DMS 273 (cell line): ENCODE data around the gene ADAMTS9.
A peak's percentile ranks its signal among the peaks of the same experiment; 100 is the strongest.

Experiments
- DNase-seq: peaks from one replicate; lab custom pipeline; 2025; ENCODE audit not compliant: unreplicated experiment; lab: John Stamatoyannopoulos, UW

ADAMTS9 gene

GRCh38 chr3:64655160-64655559 lies 32.6 kb downstream of the ADAMTS9 start:
- DNase-seq = no peak

- DNase-seq = no peak
Observed at GRCh38 chr3:64654013-64654412, 33.8 kb downstream of the ADAMTS9 start.

DNA sequence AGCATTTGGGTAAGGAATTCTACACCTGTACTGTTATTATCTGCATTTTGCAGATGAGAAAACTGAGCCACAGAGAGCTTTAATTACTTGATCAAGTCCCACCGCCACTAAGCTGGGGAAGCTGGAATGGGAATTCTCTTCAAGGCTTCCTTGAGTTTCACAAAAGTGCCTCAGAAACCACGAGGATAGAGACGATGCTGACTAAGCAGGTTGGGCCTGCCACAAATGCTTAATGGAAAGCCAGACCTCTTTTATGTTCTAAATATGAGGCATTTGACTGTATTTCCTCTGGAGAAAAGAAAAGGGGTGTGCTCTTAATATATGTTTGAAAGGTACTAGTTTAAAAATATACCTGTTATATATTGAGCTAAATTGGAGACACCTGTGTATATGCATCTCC lies 34.7 kb downstream of the ADAMTS9 start:
- DNase-seq = no peak

DNA sequence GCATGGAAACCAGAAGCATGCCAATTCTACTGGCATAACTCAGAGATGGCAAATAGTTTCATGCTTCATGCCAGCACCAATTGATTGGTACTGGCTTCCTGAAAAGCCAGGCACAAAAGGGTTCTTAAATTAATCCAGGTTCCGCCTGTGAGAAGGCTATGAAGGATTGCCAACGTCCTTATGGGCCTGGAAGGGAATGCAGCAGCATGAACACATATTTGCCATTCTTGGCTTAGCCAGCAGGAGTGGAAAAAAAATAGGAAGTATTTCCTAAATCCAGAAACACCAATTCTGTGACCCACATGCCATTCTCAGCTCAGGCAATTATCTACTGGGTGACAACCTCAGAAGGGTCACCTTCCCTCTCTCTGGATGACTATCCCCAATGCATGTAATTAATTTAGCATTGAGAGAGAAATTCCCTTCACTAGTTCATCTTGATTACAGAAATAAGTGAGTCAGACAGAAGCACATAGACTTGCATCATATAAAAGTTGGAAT lies 36.0 kb downstream of the ADAMTS9 start:
- DNase-seq = no peak

GRCh38 chr3:64651303-64651702 lies 36.5 kb downstream of the ADAMTS9 start:
- no peak for DNase-seq

- DNase-seq = no peak
Observed at GRCh38 chr3:64650715-64651114, 37.1 kb downstream of the ADAMTS9 start.

- DNase-seq = no peak
Observed at GRCh38 chr3:64650096-64650622, 37.6 kb downstream of the ADAMTS9 start.

DNA sequence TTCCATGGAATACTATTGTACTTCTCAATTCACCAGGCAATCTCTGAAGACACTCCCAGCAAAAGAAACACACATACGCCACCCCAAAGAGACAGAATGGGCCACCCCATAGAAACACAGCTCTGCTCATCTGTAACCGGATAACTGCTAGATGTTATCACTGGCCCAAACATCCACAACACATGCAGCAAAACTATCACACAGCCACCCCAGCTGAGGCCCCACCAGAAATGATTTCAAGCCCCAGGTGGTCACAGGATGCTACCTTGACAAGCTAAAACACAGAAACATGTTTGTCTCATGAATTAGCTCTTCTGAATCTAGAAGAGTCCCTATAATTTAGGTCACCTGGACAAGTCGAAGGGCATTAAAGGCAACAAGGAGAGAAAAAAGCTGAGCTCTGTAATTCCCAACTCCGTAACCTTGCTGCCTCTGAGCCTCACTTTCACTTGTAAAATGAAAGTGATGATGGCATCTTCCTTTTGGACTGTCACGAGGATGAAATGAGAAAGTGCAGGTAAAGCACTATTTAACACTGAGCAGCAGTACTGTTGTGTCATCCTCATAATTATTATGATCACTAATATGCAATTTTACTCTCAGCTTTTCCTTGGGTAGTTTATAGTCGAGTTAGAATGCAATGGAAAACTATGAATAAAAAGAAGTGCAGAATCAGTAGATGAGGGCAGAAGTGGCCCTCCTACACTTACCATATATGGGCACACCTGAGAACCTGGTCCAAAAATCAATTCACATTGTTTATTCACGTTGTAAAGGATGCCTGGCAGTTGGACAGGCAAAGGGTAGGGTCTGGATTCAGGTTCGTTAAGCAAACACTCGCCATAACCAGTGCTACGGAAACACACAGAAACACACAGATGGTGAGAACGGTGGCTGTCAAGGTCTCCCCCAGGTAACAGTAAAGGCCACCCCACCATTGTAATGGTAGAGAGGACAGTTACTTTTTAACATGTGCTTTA lies 38.6 kb downstream of the ADAMTS9 start:
- DNase-seq = no peak

GRCh38 chr3:64647825-64648224 lies 40.0 kb downstream of the ADAMTS9 start:
- DNase-seq = no peak

GRCh38 chr3:64645243-64645642 lies 42.6 kb downstream of the ADAMTS9 start:
- DNase-seq = no peak

DNA sequence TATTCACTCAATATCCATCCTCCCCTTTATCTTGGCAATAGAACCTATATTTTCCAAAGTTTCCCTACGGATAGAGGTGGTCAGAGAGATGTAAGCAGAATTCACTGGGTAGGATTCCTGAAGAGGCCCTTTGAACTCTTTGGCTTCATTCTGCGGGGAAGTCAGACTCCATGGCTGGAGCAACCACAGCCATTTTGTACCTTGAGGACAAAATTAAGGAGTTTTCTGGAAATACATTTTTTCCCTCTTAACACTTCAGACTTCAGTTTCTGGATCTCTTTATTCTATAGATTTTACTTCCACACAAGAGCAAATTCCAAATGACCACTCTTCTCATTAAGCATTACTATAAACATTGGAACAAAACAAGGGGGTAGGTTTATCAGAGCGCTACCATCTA lies 43.3 kb downstream of the ADAMTS9 start:
- DNase-seq = no peak

DNA sequence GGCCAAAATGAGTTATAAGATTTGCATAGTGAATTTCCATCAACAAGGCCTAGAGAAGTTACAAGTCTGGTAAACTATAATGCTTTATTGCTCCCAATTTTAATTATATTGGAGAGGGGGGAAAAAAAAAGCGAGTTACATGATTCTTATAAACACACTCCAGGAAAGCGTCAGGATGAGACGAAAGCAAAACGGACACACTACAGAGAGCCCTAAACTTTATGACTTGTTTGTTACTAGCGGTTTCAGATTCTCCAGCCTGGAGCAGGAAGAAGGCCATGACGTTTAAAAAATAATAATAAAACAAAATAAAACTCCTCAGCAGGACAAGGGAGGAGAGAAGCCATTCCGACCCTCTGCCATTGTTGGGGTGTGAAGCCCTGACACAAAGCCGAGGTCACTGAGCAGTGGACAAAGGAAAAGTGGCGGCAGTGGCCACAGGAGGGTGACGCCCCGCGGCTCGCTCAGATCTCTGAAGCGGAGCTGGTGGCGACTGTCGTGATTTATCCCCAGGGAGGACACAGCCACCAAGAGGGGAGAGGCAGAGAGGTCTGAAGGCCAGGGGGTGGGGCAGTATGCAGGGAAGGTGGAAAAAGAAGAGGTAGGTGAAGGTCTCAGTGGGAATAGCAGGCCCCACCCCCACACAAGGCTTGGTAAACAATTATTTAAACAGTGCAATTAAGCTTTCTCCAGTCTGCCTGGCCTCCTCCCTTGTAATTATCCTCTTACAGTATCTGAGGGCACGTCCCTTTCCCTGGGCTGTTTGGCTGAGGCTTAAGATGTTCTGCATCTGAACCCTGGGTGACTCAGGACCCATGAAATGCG lies 45.3 kb downstream of the ADAMTS9 start:
- no peak for DNase-seq

DNA sequence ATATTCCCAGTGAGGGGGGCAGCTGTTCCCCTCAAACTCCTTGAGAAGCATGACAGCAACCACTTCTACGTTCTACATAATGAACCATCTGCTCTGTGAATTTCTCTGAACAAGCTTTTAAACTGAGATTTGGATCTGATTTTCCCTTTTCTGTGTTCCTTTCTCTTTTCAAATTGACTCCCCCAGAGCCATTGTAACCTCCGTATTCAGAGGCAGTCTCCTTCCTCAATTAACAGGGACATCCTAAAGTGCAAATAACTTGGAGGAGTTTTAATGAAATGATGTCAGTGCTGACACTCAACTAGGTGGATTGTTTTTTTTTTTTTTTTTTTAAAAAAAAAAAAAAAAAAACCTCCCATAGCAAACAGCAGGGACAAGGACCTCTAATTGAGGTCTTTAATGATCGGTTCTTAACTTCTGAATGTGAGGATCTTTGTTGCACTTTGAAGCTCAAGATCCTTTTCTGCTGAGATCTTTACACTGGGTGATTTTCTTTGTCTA lies 48.8 kb downstream of the ADAMTS9 start:
- peak; percentile 20 for DNase-seq

DNA sequence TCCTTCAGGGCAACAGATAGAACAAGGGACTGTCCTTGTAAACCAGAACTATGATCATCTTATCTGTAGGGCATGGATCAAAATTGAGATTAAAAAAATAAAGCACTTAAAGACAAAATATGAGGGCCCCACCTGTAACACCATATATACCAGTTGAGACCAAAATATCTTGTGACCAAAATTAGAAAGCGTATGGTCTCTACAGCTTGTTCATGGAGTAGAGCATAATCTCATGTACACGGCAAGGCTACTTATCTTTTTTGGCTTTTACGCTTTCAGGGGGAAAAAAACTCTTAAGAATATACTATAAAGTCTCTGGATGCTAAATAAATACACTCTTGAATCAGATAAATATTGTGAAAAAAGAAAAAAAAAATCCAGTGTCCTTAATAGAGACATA lies 49.3 kb downstream of the ADAMTS9 start:
- no peak for DNase-seq

DNA sequence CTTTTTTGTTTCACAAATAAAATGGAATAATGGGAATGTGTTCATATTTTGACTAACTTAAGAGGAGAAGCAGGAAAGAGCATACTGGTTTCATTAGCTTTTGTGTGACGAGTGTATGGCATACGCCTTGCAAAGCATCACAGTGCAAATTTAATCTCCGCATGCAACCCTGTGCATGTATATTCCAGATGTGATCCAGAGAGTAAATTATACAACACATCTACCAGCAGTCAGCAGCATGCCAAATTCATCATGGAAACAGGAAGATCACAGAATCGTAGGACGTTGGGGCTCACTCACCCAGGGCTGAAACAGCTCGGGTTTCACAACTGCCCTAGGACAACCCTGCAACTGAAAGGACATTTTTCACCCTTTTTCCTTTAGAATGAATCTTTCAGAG lies 53.4 kb downstream of the ADAMTS9 start:
- DNase-seq = no peak

GRCh38 chr3:64631951-64632350 lies 55.8 kb downstream of the ADAMTS9 start:
- DNase-seq = no peak

DNA sequence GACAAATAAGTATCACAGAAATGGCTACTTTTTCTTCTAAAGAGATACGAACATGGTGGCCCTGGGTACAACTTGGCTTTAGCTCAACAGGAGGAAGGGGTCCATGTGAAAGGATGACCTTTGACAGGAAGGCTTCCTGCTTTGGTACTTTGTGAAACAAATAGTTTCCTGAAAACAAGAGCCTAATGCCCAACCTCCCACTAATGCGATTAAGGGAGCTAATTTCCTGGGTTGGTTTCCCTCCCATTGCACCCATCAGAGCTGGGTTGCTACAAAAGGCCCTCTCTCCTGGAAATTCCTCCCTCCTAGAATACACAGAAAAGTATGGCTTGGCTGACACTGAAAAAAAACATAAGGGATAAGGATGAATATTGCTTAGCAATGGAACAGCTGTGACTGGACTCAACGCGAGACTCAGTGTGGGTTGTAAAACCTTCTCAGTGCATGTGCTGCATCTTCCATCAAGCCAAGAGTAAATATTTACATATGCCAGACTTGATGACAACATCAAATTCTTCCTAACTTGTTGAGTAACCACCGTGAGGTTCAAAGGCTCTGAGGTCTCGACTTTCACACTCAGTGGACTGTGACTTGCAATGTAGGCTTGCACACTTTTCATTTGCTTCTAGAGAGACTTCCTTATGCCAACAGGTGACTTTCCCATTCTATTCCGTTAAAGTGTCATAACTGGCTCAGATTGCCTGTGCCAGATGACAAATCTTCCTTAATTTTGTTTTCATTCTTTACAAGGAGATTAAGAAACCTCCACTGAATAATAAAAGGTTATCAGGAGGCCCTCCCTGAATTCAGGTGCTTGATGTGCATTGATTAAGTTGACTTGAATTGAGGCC lies 60.1 kb downstream of the ADAMTS9 start:
- no peak for DNase-seq

GRCh38 chr3:64627042-64627441 lies 60.8 kb downstream of the ADAMTS9 start:
- DNase-seq = no peak

DNA sequence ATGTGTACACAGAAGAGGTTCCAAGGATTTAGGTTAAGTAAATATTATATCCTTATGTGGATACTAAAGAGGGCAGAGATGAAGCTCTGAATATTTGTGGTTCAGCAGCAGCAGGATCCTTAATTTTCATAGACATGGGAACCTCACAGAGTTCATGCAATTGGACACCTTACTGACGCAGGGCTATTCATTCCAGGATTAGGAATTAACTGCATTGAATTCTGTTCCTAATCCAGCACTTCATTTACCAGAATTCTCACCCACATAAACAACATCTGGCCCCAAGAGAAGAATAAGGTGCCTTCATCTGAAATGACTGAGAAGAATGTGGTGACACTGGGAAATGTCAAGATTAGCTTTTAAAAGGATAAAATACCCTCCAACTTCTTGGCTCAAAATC lies 62.4 kb downstream of the ADAMTS9 start:
- DNase-seq = no peak

GRCh38 chr3:64623125-64623524 lies 64.7 kb downstream of the ADAMTS9 start:
- no peak for DNase-seq
